ENCODE results near the gene PDK4.

- no peak for TF ChIP-seq DEAF1 (CRISPR knock-in tag; IDR thresholded peaks at IDR 0.05)
- TF ChIP-seq CTCF (IDR thresholded peaks at IDR 0.05 in 2 of 3, conservative IDR thresholded peaks at IDR 0.05 in 1 of 3; ENCODE audit: insufficient read depth in 2 of 3, low read depth in 1 of 3, low read length in 3 of 3): no peak
- no peak for TF ChIP-seq NR2F6 (CRISPR knock-in tag; IDR thresholded peaks at IDR 0.05)
- no peak for TF ChIP-seq RBBP5 (IDR thresholded peaks at IDR 0.05; ENCODE audit: borderline replicate concordance, insufficient read depth, low read length, poor library complexity, severe bottlenecking)
These were observed 35.6 kb downstream of the PDK4 start for GRCh38 chr7:95560674-95561073.

Data from K562 (cell line).